GM12891 (cell line): ENCODE measurements around the gene ABCF2.

ENCODE experiments used
- DNase-seq: peaks from one replicate; pipeline ENCODE4 v3.0.0; 2011; ENCODE audit warnings: low spot score; ENCODE audit not compliant: insufficient read length
- FAIRE-seq: peaks from 2 replicates; lab custom pipeline; 2011; peaks lifted over from hg19 to GRCh38; lab: Jason Lieb, UNC
- PAX5 ChIP-seq: IDR thresholded peaks from 2 replicates; pipeline ENCODE4 v1.6.1; 2011; ENCODE audit warnings: low read length, moderate library complexity, mild to moderate bottlenecking; ENCODE audit not compliant: insufficient read depth, severe bottlenecking
- POLR2A ChIP-seq: IDR thresholded peaks from 2 replicates; pipeline ENCODE4 v1.6.1; 2011; ENCODE audit warnings: low read depth, low read length, control low read depth
- POLR2AphosphoS5 ChIP-seq: IDR thresholded peaks from 2 replicates; pipeline ENCODE4 v1.6.1; 2011; ENCODE audit warnings: low read depth, low read length, control low read depth
- POU2F2 ChIP-seq: IDR thresholded peaks from 2 replicates; pipeline ENCODE4 v1.6.1; 2011; ENCODE audit warnings: low read depth, mild to moderate bottlenecking, control low read depth, low read length, moderate library complexity
- SPI1 ChIP-seq: IDR thresholded peaks from 2 replicates; pipeline ENCODE4 v1.6.1; 2011; ENCODE audit warnings: low read depth, low read length, control low read depth
- TAF1 ChIP-seq: IDR thresholded peaks from 2 replicates; pipeline ENCODE4 v1.6.1; 2011; ENCODE audit warnings: low read depth, low read length, control low read depth

ABCF2 gene

DNA sequence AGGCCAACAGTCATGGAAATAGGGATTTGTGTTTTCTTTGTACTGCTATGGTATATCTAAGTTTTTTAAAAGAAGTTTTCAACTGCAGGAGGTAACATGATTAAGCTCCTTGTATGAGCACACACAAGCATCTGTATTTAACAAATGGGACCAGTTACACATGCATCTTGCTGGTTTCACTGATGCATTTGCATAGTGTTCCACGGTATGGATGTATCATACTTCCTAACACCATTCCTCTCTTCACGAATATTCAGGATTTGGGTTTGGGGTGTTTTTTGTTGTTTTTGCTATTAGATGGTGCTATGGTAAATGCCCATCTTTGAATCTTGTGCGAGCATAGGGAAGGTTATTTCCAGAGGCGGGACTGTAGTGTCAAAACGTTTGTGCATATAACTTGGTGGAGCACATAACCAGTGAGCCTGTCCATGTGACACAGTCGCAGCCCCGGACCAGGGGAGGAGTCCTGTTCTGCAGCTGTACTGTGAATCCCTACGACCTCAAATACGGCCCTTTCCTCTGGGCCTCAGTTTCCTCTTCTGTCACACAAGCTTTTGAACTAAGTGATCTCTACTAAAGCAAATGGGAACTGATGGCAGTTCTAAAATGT lies 18.6 kb downstream of the ABCF2 start:
- no peak for TF ChIP-seq POU2F2
- no peak for TF ChIP-seq POLR2A
- no peak for TF ChIP-seq SPI1
- no peak for TF ChIP-seq TAF1
- TF ChIP-seq PAX5: no peak
- no peak for TF ChIP-seq POLR2AphosphoS5
- DNase-seq (no peak), FAIRE-seq (no peak)

DNA sequence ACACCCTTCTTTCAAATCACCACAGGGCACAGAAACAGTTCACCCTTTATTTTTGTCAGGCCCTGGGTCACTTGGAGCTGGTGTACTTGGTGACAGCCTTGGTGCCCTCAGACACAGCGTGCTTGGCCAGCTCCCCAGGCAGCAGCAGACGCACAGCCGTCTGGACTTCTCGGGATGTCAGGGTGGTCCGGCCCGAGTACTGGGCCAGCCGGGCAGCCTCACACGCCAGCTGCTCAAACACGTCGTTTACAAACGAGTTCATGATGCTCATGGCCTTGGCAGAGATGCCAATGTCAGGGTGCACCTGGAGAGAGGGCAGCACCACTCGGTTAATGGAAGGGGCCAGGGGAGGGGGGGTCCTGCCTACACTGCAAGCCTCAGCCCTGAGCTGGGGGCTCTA lies 19.2 kb downstream of the ABCF2 start:
- DNase-seq (no peak), FAIRE-seq (no peak)
- no peak for TF ChIP-seq PAX5

DNA sequence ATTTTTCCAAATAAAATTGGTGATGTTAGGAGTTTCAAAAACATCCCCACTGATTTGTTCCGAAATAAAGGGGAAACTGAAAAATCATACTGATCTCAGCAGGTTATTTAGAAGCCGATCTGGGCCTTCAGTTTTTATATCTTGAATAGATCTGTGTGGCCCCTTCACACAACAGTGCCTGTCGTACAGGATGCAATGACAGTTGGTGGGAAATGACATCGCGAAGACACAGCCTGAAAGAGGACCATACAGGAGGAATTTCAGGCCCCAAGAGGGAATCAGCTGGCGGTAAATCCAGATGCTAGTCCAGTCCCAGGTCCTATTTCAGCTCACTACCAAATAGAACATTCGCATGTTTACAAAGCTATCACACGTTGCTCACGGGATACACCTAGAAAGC lies 19.7 kb downstream of the ABCF2 start:
- DNase-seq (no peak), FAIRE-seq (no peak)
- no peak for TF ChIP-seq POLR2A
- TF ChIP-seq TAF1: no peak
- TF ChIP-seq PAX5: no peak
- no peak for TF ChIP-seq POU2F2
- no peak for TF ChIP-seq SPI1

DNA sequence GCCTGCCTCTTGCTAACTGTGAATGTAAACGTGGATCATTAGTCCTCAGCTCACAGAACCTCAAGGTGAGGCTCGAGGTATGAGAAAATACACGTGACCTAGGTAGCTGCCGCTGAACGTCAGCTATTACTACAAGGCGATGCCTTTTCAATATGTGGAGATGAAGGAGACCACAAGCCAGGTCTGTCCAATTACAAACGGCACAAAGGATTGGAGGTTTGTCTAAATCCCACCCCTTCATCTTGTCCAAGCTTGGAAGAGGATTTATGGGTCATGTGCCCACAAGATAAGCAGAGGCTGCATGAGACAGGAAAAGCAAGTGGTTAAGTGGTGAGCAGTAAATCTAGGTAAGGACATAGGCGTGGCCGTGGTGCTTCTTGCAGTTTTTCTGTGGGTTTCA lies 20.1 kb downstream of the ABCF2 start:
- TF ChIP-seq POU2F2: no peak
- no peak for TF ChIP-seq POLR2A
- TF ChIP-seq SPI1: no peak
- FAIRE-seq: no peak
- no peak for DNase-seq

DNA sequence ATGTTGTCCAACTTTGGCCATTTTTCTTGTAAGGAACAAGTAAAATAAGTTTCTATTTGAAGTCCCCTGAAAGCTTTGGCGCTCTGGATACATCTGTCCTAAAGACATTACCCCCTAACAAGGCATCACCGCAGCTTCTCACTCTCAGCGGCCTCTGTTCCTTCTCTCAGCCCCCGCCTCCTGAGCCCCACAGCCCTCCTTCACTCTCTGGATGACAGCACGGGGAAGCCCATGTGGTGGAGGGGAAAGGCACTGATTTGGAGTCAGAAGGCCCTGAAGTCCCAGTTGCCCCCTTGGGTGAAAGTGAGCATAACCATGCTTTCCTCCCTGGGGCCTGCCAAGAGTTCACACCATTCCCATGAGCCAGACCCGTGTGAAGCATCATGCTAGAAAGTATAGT lies 21.3 kb downstream of the ABCF2 start:
- FAIRE-seq (no peak), DNase-seq (no peak)
- TF ChIP-seq POU2F2: no peak
- TF ChIP-seq TAF1: no peak
- no peak for TF ChIP-seq PAX5
- no peak for TF ChIP-seq SPI1
- TF ChIP-seq POLR2AphosphoS5: no peak
- TF ChIP-seq POLR2A: no peak

DNA sequence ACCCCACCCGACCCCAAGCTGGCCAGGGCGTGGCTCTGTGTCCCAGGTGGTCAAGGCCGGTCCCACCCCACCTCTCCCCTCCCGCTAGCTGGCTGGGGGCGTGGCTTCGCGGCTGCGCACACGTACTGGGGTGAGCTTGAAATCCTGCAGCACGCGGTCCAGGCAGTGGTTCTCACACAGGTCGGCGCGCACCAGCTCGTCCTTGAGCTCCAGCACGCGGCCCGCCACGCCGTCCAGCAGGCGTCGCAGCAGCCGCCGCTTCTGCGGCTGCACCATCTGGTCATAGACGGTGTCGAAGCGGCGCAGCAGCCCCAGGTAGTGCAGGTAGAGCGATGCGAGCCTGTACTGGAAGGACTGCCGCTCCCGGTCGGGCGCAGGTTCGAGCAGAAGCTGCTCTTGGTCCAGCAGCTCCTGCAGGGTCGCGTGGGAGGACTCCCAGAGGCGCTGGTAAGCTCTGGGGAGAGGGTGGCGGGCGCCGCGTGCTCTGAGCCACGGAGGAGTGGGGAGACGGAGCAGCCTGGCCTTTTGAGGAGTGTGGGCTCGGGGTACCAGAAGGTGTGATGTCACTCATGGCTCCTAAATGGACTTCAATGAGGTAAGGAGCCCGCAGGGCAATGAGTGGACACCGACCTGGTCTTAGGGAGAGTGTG lies 22.5 kb downstream of the ABCF2 start:
- no peak for DNase-seq
- TF ChIP-seq SPI1: no peak
- TF ChIP-seq POLR2A: no peak
- TF ChIP-seq POU2F2: no peak
- TF ChIP-seq PAX5: no peak
- no peak for TF ChIP-seq TAF1
- no peak for TF ChIP-seq POLR2AphosphoS5
- no peak for FAIRE-seq

DNA sequence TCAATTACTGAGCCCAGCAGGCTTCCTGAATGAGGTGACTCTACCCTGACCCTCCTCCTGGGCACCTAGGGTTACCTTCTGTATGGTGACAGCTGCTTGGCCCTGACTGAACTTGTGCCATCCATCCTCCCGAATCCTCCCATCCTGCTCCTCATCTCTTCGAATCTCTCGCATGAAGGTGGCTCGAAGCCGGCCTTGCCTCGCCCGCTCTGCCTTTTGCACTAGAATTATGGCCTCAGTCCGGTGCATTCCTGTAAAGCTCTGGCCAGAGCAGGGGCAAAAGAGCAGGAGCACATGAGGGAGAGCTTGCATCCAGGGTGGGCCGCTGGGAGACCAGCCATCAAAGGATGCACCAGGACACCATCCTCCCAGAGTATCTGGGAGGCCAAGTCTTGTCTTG lies 24.2 kb downstream of the ABCF2 start:
- TF ChIP-seq SPI1 (no peak), POU2F2 (no peak), POLR2A (no peak), PAX5 (no peak), TAF1 (no peak), POLR2AphosphoS5 (no peak)
- FAIRE-seq: no peak
- DNase-seq: no peak

DNA sequence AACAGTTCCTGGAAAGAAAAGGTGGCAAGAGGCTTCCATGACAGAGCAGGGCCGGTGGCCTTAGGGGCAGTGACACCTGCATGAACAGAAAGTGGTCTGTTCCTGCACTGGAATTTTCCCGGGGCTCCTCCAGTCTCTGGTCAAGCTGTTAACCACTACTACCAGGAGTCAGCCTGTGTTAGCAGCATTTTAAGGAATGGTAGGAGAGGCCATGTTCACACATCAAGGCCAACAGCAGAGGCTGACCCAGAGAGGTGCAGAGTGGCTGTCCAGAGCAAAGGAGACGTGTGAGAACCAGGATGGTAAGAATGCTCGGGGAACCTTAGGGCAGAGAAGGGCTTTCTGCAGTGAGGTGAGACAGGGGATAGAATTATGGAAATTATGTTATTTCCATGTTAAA lies 25.3 kb downstream of the ABCF2 start:
- no peak for TF ChIP-seq POU2F2
- no peak for TF ChIP-seq PAX5
- no peak for TF ChIP-seq TAF1
- TF ChIP-seq POLR2A: no peak
- TF ChIP-seq SPI1: no peak
- TF ChIP-seq POLR2AphosphoS5: no peak

DNA sequence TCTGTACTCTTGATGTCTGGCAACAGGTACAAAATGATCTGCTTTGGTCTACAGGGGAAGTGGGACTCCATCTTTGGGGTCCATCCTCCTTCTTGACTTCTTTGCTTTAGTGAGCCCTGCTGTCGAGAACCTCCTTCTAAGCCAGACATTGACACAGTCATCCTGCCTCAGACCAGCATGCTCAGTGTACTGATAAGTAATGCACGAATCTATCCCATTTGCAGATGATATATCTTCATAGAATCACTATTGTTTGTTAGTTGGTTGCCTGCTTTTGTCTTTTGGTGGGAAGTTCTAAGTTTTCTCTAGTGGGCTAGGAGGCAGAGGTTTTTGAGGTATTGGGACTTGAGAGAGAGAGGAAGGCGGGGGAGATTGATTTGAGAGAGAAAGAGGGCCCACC lies 25.7 kb downstream of the ABCF2 start:
- DNase-seq: no peak
- no peak for FAIRE-seq
- TF ChIP-seq POLR2AphosphoS5: no peak
- TF ChIP-seq TAF1: no peak
- no peak for TF ChIP-seq POU2F2
- no peak for TF ChIP-seq SPI1
- TF ChIP-seq PAX5: no peak
- no peak for TF ChIP-seq POLR2A

More for the DNA sequence above, 25.3 kb downstream of the ABCF2 start:
- DNase-seq (no peak), FAIRE-seq (no peak)

DNA sequence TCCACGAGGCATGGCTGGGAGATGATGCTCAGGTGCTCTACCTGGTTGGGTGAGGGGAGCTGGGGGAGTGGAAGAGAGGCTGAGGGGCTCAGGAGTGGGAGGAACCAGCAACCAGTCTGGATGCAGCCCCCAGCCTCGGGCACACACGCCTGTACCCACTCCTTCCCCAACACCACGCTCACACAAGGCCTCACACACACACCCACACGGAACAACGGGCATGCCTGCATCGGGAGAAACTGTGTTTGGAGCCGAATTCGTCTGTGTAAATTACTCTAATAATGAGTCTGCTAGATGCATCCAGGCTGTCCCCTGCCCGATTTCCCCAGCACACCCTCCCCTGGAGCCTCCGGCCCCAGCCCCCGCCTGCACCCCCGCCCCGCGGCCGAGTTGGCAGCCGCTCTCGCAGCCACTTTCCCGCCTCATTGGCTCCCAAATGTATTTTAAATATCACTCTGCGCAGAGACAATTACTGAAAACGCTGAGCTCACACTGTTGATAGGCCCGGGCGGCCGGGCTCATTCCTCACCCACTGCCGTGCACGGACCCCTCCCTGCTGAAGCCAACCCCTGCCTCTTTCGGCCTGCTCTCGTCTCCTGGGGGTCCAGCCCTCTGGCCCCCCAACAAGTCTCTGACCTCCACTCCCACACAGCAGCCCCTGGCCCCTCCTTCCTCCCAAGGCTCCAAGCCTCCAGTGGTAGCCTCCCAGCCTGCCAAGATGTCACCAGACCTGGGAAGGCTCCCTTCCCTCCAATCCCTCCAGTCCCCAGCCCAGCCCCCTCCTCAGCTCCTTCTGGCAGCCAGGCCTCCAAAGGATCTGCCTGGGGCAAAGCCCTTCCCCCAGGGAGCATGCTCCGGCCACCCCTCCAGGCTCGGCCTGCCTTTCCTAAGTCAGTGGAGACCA lies 27.8 kb downstream of the ABCF2 start:
- DNase-seq (no peak), FAIRE-seq (no peak)
- no peak for TF ChIP-seq POLR2A
- no peak for TF ChIP-seq SPI1
- no peak for TF ChIP-seq POLR2AphosphoS5
- TF ChIP-seq POU2F2: no peak
- no peak for TF ChIP-seq PAX5
- no peak for TF ChIP-seq TAF1
